SH-SY5Y (cell line): ENCODE data around the gene SLCO4A1.

Experiments
- GATA2 ChIP-seq: IDR thresholded peaks from 2 replicates; pipeline ENCODE4 v1.6.1; 2011; ENCODE audit warnings: mild to moderate bottlenecking, low read depth, low read length
- GATA3 ChIP-seq: IDR thresholded peaks from 2 replicates; pipeline ENCODE4 v1.6.1; 2011; ENCODE audit warnings: low read depth, mild to moderate bottlenecking, low read length, moderate library complexity

The SLCO4A1 gene

GRCh38 chr20:62674370-62674769 lies 32.1 kb downstream of the SLCO4A1 start:
- TF ChIP-seq GATA2 (no peak), GATA3 (no peak)

GRCh38 chr20:62675156-62675876 lies 33.0 kb downstream of the SLCO4A1 start:
- TF ChIP-seq GATA2 (no peak), GATA3 (no peak)

- no peak for TF ChIP-seq GATA3
- TF ChIP-seq GATA2 = no peak
Measured at GRCh38 chr20:62675877-62676260, 33.6 kb downstream of the SLCO4A1 start.

GRCh38 chr20:62676976-62677375 lies 34.7 kb downstream of the SLCO4A1 start:
- TF ChIP-seq GATA2 = no peak
- TF ChIP-seq GATA3 = no peak

- no peak for TF ChIP-seq GATA3
- no peak for TF ChIP-seq GATA2
Measured at GRCh38 chr20:62677678-62678077, 35.4 kb downstream of the SLCO4A1 start.

- TF ChIP-seq GATA2 (no peak), GATA3 (no peak)
Measured at GRCh38 chr20:62678553-62678952, 36.2 kb downstream of the SLCO4A1 start.

- TF ChIP-seq GATA2 (no peak), GATA3 (no peak)
Measured at GRCh38 chr20:62679978-62680589, 37.8 kb downstream of the SLCO4A1 start.

GRCh38 chr20:62682912-62683517 lies 40.7 kb downstream of the SLCO4A1 start:
- TF ChIP-seq GATA3 (no peak), GATA2 (no peak)

- no peak for TF ChIP-seq GATA3
Measured at GRCh38 chr20:62684981-62685380, 42.7 kb downstream of the SLCO4A1 start.

GRCh38 chr20:62685781-62686555 lies 43.7 kb downstream of the SLCO4A1 start:
- TF ChIP-seq GATA2 = no peak
- no peak for TF ChIP-seq GATA3

GRCh38 chr20:62686869-62687830 lies 44.8 kb downstream of the SLCO4A1 start:
- TF ChIP-seq GATA2 = no peak

GRCh38 chr20:62688083-62688482 lies 45.8 kb downstream of the SLCO4A1 start:
- no peak for TF ChIP-seq GATA3
- no peak for TF ChIP-seq GATA2

- TF ChIP-seq GATA2 = no peak
- no peak for TF ChIP-seq GATA3
Measured at GRCh38 chr20:62688855-62689460, 46.7 kb downstream of the SLCO4A1 start.
